NCI-H774 (cell line): ENCODE measurements around the gene RGS6.

Source experiments
- DNase-seq: peaks from one replicate; lab custom pipeline; 2025; lab: John Stamatoyannopoulos, UW

RGS6 gene

DNA sequence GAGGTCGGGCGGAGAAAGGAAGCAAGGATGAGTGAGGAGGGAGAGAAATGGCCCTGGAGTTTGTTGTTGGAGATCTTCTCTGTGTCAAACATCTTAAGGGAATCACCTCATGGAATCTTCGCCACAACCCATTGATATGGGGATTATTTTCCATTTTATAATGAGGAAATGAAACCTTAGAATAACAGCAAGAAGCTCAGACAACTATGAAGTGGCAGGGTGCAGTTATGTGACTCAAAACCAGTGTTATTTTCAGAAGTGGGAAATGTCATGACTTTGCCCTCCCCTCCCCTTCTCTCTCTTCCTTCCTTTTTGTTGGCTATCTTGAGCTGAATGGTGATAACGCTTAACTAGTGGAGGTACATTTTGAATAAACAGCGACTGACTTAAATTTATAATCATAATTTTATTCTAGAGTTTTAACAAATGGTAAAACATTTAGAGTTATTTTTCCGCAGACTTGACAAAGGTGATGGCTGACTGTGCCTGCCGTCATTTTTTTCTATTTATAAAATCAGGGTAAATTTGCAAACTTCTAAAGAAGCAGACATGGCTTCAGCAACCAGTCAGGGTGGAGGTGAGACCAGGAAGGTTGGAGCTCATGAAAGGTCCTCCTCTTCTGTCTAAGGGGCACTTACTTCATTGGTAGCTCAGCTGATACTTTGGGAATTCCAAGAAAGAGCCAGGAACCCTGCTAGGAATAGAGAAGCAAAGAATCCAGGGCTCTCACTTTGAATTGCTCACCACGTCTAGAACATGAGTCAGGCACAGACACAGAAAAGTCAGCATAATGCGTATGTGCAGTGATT lies 232.4 kb downstream of the RGS6 start:
- no peak for DNase-seq

DNA sequence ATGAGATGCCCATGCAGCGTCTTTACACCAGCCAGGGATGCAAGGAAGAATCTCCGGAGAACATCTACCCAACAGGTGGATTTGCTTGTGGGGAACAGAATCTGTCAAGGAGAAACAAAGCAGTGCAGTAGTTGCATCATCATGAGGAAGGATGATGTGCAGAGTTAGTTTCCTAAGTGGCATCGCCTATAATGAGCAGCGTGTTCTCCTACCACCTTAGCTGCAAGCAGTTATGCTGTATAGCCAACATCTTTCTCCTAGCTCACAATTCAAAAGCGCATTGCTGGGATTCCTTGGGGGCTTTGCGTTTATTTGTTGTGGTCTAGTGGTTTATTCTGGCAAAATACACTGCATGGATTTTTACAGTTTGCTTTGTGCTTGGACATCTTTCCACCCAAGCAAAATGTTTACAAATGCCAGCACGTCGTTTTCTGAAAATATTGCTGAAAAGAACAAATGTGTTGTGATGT lies 233.0 kb downstream of the RGS6 start:
- DNase-seq, result no peak

DNA sequence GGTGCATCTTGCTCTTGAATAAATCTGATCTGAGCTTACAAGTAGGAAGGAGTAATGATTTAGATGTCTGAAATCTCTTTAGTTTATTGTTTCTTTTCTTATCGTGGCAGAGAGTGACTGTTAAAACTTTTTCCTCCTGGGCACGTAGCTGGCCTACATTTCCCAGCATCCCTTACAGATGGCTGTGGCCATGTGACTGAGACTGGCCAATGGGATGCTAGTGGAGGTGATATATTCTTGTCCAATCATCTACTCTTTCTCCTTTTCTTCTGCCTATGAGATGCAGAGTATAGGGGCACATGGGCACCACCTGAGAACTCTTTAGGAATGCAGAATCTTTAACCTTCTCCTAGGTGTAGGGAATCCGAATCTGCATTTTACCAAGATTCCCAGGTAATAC lies 237.3 kb downstream of the RGS6 start:
- DNase-seq, result no peak

DNA sequence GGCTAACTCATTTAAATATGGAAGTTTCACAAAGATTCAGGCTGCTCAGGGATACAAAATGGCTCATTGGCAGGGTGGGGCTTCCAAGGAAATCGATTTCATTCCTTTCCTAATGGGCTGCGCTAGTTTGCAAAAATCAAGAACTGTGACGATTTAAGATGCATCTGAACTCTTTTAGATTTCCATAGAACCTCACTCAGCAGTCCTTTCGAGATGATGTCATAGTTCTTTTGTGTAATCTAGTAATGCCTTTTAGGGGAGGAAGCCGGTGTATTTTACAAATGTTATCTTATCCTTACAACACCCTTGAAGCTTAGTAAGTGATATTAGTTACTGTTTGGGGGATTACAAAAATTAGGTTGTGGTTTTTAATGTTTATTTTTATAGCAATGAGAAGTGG lies 239.8 kb downstream of the RGS6 start:
- no peak for DNase-seq

DNA sequence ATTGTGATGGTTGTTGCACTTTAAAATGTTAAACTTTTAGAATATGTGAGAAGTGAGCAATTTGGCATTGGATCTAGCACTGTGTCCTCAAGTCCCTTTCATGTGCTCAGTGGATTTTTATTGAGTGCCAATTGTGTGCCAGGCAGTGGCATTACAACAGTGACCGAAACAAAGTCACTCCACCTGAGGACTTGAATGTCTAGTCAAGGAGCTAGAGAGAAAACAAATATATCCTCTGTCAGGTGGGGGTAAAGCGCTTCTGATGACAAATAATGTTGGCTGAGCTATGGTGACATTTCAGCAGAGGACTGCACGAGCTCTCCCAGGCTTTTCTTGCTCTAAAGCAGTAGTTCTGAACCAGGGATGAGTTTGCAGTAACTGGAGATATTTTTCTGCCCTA lies 240.4 kb downstream of the RGS6 start:
- DNase-seq, result no peak

DNA sequence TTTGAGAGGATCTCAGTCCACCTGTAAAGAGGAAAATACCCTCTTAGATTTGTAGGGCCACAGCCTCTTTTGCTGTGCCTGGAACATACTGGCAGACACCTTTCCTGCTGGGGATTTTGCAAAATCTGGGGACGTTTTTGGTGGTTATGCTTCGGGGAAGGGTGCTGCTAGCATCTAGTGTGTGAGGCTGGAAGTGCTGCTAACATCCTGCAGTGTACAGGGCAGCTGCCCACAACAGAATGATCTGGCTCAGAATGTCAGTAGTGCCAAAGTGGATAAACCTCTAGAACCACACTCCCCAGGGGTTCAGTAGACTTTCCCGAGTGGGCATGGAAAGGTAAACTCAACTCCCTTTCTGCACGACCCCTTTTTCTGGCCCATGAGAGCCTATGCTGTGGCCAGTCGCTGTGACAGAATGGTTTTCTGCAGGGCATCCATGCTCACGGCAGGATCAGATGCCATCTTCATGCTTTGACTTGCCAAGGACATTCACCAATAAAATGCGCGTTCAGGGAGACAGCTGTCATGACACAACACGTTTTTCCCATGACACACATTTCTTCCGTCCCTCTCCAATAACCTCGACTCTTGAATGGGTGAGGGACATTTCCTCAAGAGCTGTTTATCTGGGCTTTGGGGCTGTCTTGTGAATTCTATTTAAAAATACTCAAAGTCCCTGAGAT lies 240.9 kb downstream of the RGS6 start:
- no peak for DNase-seq

DNA sequence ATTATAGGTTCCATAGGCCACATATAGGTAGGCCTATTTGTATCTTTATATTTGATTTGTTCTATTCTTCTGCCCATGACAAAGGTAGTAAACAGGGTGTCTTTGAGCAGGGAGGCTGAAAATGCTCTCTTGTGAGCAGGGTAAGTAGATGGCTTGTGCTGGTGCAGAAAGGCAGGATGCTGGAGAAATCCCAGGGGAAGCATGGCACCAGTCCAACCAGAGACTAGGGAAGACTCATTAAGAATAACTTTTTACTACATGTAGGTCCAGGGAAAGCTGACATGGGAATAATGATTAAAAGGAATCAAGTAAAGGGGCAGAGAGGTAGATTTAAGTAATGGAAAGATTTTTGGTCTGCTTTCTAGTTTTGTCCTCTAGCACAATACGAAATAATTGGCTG lies 245.0 kb downstream of the RGS6 start:
- no peak for DNase-seq

DNA sequence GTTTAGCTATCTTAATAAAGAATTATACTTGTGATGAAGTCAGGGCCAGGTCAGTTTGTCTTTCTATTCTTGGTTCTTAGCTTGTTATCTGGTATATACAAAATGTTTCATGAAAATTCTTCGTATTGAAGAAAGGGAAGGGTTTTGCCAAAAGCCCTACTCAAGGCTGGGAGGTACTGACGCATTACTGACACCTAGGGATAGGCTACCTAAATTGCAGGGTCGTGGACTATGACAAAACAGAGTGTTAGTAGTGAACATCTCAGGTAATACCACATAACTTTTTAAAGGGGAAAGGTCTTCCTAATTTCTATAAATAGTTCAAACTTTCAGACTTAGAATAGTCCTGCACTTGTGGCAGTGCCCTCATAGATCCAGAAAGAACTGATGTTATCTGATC lies 246.3 kb downstream of the RGS6 start:
- DNase-seq, result no peak

DNA sequence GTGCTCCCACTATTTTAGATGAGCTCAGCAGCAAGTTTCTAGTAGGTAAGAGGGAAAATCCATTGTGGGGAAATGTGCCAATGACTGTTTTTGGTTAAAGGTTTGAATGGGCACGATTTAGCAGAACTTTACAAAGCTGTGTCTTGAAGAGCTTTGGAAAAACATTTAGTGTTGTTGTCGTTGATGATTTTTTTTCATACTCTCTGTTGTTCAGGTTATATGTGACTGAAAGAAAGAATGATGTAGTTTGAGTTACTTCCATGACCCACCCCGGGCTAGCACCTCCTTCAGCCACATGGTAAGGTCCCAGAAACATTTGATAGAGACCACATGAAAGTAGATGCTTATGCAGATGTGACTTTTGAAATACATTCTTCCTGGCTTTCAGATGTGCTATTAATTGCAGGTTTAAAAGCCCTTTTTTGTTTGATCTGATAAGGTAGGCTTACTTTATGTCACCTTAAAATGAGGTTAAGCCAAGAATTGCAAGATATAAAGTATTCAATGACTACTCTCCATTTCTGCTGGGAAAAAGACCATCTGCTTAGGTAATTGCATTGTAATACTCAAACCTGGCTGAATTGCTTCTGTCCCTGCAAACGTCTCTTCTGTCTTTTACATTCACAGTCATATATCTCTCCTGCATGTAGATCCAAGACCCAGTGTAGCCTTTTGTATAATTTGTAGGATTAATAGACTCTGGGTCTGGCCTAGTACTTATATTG lies 250.6 kb downstream of the RGS6 start:
- no peak for DNase-seq

DNA sequence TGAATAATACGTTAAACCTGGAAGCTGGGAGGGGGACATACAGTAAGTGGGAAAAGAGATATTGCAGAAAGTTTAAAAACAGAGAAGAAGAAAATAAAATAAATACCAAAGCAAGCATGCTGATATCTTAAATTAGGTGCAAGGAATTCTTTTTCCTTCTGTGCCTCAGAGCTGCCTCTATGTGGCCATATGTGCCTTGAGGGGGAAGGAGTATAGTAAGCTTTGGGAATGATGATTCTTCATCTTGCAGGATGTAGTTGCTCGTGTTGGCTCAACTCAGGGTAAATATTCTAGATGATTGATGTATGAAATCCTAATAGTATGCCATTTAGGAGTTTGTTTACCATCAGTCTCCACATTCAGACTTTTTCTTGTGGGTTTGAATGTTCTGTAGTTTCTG lies 251.4 kb downstream of the RGS6 start:
- DNase-seq, result no peak

DNA sequence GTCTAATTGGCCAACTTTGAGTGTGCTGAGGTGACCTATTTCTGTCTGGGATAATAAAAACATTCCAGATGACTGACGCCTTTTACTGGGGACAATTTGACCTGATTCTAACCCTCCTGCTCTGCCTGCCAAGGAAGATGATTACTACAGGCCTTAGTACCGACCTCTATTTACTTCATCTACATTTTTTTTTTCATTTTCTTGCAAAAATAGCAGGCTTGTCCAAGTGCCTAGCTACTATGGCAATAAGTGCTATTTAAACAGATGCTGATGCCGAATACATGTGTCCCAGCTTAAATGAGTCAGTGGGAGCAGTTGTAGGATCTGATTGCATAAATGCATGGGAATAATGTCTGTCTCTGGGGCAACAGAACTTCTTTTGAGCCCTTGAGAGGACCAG lies 254.3 kb downstream of the RGS6 start:
- no peak for DNase-seq

DNA sequence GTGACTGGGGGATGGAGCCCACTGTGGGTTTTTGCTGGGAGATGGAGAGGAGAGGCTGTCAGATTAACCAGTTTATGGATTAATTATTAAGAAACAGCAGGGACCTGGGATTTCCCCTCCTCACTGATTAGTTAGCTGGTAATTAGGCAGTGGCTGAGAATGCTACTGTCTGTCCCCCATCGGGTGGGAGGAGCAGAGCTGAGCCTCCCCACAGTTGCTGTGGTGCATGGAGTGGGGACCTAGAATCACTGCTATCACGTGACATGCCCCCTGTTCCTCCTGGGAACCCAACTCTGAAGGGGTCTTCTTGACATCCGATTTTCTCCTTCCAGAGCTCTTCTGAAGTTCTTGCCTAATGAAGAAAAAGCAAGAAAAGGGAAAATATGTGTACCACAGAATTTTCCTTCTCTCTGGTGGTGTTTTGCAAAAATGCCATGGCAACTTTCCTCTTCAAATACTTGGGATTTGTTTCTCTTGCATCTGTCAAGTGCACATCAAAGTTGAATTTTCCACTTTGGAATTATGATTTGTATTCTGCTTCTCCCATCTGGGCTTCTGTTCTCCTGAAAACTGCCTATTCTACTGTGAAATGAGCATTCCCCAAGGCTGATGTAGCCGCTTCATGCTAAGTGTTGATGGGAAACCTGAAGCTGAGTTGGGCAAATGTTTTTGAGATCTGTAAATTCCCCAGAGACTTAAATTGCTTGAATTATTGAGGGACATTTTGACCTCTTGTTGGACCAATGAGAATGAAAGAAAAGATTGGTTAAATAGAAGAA lies 264.2 kb downstream of the RGS6 start:
- no peak for DNase-seq

DNA sequence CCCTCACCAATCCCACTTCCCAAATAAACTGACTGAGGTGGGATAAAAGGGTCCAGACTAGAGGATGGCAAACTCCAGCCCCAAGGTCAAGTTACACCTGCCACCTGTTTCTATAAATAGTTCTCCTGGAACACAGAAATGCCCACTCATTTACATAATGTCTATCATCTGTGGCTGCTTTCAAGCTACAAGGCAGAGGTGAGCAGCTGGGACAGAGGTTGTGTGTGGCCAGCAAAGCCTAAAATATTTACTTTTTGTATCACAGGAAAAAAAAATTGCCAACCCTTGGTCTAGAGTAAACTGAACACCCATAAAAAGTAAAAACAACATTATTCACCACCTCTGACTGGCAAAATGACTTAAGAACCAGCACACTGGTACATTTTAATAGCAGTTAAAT lies 269.4 kb downstream of the RGS6 start:
- peak; percentile 25 for DNase-seq

DNA sequence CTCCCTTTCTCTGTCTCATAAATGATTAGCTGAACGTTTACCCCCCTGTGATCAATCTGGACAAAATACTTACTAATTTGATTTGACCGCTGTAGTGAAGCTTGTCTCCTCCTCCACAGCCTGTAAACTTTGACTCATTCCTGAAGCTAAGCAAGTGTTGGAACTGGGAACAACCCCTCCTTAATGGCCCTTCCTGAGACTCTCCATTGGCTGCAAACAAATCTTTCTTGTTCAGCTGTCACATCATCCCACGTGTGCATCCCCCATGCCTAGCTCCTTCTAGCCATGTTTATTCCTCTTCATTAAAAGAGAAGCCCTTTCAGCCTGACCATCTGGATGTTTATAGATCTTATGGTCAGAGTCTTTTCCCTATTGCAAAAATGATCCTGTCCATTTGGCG lies 281.2 kb downstream of the RGS6 start:
- DNase-seq, result no peak

DNA sequence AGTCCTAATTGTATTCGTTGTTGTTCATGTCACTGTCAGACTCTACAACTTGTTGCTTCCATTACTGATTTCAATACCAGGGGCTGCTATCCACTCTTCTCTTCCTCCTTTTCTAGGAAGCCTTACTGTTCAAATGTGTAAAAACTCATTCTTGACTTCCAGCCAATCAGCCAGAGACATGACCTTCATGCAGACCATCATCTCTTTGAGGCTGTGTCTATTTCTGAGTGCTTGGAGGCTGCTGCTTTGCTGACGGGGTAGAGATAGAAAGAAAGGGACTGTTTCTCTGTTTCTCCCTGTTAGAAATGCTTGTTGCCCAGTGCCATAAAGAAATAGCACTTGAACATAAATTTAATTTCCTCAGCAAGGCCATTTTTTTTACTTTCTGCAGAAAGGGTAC lies 282.9 kb downstream of the RGS6 start:
- DNase-seq, result no peak

DNA sequence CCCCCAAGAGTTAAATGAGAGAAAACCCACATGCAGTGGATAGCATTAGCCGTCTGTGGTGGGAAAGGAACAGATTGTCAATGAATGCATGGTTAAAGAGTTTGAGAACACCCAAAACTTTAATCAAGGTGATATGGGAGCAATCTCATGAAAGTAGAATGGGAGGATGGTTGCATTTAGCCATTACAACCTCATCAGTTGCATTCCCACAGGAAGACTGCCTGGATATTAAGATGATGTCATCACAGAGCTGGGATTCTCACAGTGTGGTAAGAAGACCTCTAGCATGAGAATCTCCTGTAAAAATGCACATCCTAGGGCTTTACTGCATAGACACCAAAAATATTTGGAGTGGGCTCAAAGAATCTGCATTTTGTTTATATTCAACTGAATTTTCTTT lies 284.9 kb downstream of the RGS6 start:
- DNase-seq, result no peak

DNA sequence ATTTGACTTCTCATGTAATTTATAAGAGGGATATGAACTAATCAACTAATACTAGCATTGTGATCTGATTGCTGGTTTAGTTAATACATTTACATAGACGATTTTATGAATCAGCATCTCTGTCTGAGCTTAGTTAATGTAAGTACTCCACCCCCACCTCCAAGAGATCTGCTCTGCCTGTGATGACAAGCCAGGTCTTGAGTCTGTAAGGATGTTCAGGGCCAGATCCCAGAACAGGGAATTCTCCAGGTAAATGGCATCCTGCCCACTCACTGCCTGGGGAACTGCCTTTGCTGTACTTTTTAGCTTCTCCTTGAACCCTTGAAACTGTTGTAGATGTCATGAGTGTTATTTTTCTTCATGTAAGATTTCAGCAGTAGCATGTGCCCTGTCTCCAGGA lies 289.8 kb downstream of the RGS6 start:
- DNase-seq, result no peak

DNA sequence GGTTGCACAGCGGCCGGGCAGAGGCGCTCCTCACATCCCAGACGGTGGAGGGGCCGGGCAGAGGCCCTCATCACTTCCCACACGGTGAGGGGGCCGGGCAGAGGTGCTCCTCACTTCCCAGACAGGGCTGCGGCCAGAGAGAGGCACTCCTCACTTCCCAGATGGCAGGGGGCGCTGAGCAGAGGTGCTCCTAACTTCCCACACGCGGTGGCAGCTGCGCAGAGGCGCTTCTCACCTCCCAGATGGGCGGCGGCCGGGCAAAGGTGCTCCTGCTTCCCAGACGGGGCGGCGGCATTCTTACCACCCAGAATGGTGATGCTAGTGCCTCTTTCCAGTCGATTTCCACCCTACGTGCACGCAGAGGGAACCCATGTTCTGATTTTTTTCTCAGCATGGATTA lies 304.4 kb downstream of the RGS6 start:
- DNase-seq, result no peak

DNA sequence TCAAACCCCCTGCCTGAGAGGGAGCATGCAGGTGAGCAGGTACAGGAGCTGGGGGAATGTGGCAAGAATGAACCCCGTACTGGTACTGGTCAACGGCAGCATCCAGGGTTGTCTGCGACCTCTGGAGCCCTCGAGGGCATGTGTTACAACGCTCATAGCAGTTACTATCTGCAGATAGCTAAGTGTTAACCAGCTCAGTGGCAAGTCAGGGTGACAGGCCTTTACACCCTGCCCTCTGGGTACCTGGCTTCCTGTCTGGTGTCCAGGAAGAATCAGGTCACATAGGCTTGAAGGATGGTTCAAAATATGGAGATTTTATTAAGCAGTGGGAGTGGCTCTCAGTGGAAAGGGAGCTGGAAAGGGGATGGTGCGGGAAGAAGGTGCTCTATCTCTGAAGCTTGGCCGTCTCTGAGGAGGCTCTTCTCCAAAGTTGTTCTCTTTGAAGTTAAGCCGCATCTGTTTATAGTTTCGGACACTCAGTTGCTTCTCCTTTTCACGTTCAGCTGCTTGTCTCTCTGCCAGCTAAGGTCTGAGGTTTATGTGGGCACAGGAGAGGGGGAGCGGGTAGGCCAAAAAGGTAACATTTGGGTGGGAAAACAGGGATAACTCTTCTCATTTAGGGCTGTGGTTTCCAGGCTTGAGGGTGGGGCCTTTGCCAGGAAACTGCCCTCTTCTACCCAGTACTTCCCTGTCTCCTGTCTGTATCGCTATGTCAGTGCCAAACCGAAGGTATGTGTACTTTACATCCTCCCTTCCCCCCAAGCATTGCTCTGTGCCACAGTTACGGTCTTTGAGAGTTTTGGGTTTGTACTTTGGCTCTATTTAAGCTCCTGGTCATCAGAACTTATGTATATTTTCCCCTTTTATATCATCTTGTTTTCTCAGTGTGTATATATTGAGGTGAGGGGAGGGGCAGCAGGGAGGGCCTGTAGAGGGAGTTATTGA lies 305.8 kb downstream of the RGS6 start:
- DNase-seq, result no peak

DNA sequence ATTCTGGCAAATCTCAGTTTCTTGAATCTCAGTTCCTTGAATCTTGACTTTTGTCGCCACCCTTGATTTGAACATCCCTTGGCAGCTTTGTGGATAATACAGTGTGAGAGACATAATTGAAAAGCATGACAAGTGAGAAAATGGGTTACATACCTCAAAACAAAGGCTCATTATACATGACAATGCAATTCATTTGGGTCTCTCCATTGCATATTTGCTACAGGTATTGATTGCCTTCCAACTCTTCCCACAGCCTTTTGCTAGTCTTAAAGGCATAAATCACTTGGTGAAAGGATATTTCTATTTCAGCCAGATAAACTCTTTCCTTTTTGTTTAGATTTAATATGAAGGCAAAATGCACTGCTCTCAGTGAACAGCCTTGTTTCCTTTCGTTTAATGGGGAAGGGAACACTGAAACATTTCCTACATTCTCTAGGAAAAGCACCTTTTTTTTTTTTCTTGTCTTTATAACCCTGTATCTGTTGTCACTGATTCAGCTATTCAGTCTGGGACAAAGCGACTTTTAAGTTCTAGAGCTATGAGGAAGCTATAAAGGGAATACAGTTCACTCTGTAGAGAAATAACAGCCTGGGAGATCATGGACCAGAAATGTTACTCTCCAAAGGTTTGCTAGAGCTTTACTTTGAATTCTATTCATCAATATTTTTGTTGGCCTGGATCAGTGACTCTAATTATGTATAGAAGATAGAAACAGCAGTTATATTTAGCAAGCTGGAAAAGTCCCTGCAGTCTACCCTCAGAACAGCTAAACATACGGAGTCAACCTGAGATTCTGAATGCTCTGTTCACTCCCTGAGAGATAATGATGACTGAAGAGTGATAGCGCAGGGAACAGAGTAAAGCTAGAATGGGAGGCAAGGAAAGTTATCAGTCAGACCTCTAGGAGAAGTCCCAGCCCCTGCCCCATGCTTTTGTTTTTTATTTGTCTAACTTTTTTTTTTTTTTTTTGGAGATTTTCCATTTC lies 311.4 kb downstream of the RGS6 start:
- no peak for DNase-seq
